DND-41 (cell line): ENCODE measurements around the gene POMT2.

Source experiments
- CTCF ChIP-seq: IDR thresholded peaks from 2 replicates; pipeline ENCODE4 v1.5.1; 2012; ENCODE audit warnings: borderline replicate concordance, low read length, moderate library complexity, mild to moderate bottlenecking; ENCODE audit not compliant: poor library complexity, severe bottlenecking; ENCODE audit errors: extremely low read depth
- EZH2 ChIP-seq: IDR thresholded peaks from 3 replicates; pipeline ENCODE4 v1.6.1; 2012; ENCODE audit warnings: borderline replicate concordance, low read depth, mild to moderate bottlenecking, moderate library complexity, low read length, inconsistent platforms; ENCODE audit not compliant: severe bottlenecking

DNA sequence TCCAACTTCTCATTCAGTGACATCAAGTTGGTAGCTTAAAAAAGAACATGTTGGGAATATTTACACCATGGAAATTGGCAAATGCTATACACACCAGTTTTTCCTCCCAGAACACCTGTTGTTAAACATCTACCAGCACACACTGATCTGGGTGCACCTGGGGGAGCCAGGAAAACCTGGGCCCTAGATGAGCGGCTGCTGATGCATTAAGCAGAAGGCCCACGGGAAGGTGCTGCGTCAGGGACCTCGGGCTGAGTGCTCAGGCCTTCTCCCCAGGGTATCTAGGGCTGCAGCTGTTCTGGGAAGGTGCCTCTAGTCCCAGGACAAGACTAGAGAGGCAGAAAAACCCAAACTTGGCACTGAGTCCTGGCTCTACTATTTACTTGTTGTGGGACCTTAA lies 46.9 kb downstream of the POMT2 start:
- TF ChIP-seq CTCF (no peak), EZH2 (no peak)
